ENCODE measurements around the gene NBAS. TPM values are rescaled to one million over a fixed set of nuclear protein-coding genes. Genes with fewer than 3 reads are reported as not detected.

NBAS gene
- polyA plus RNA-seq, 1 donor (not counting 4 experiments of a cell fraction or from before 2014, with no cell fraction given): 27.9 TPM

DNA sequence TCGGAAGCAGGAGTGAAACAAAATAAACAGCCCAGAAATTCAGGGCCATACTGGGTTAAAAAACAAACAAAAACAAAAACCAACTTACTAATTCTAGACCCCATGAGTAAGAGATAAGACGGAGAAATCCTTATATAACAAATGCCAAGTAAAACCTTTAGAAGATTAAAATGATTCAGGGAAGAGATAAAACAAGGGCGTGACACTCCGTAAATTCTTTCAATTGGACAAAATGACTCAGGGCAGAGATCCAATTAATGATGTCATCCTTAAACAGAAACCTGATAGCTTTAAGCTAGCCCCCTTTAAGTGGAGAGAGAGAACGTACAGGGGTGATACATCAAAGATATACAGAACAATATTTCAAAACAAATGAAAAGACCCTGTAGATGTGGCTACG, 317.4 kb downstream of the NBAS start:
- Histone ChIP-seq H3K27ac (ENCODE audit: control insufficient read depth, insufficient read depth, low read length) (no peak overlapping the region), H3K4me2 (ENCODE audit: control insufficient read depth, extremely low read depth, insufficient read depth, low read depth, low read length) (no peak overlapping the region), H3K27me3 (ENCODE audit: control insufficient read depth, extremely low read depth, insufficient read depth, low read length) (no peaks in the 10 kb centered on the region), H3K4me3 (ENCODE audit: control insufficient read depth in 2 of 3, extremely low read depth in 1 of 3, insufficient read depth in 2 of 3, low read depth in 1 of 3, low read length in 3 of 3) (no peak overlapping the region), H2AFZ (ENCODE audit: control insufficient read depth, low read length) (no peak overlapping the region), H3K9me3 (ENCODE audit: control insufficient read depth, low read depth, low read length) (no peaks in the 10 kb centered on the region), H4K20me1 (ENCODE audit: control insufficient read depth, extremely low read depth, insufficient read depth, low read length) (no peaks in the 10 kb centered on the region), H3K79me2 (ENCODE audit: control insufficient read depth, insufficient read depth, low read length) (no peaks in the 10 kb centered on the region), H3K4me1 (ENCODE audit: control insufficient read depth, extremely low read depth, insufficient read depth, low read length) (peaks cover 21% of the 10 kb centered on the region), H3K9me1 (ENCODE audit: control insufficient read depth, extremely low read depth, insufficient read depth, low read length) (no peaks in the 10 kb centered on the region), H3K36me3 (ENCODE audit: control insufficient read depth in 2 of 2, extremely low read depth in 1 of 2, insufficient read depth in 2 of 2, low read length in 2 of 2) (no peaks in the 10 kb centered on the region), H3K9ac (ENCODE audit: control insufficient read depth, extremely low read depth, insufficient read depth, low read length) (no peak overlapping the region)
- dilution Hi-C loops (cut with MboI; ENCODE audit: extremely low pct_ligation_motif_present, low sequenced_read_pairs): no loop called here
- DNase-seq (ENCODE audit: low read depth, low spot score) (no peak), FAIRE-seq (no peak)
- TF ChIP-seq EZH2 (IDR thresholded peaks at IDR 0.05; ENCODE audit: low read length): no peak
- TF ChIP-seq, protein P1, sequence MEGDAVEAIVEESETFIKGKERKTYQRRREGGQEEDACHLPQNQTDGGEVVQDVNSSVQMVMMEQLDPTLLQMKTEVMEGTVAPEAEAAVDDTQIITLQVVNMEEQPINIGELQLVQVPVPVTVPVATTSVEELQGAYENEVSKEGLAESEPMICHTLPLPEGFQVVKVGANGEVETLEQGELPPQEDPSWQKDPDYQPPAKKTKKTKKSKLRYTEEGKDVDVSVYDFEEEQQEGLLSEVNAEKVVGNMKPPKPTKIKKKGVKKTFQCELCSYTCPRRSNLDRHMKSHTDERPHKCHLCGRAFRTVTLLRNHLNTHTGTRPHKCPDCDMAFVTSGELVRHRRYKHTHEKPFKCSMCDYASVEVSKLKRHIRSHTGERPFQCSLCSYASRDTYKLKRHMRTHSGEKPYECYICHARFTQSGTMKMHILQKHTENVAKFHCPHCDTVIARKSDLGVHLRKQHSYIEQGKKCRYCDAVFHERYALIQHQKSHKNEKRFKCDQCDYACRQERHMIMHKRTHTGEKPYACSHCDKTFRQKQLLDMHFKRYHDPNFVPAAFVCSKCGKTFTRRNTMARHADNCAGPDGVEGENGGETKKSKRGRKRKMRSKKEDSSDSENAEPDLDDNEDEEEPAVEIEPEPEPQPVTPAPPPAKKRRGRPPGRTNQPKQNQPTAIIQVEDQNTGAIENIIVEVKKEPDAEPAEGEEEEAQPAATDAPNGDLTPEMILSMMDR (optimal IDR thresholded peaks at IDR 0.05 in 1 of 3, IDR thresholded peaks at IDR 0.05 in 1 of 3, conservative IDR thresholded peaks at IDR 0.05 in 1 of 3; ENCODE audit: extremely low read depth in 1 of 3, insufficient read depth in 2 of 3, low read length in 3 of 3): no peak

DNA sequence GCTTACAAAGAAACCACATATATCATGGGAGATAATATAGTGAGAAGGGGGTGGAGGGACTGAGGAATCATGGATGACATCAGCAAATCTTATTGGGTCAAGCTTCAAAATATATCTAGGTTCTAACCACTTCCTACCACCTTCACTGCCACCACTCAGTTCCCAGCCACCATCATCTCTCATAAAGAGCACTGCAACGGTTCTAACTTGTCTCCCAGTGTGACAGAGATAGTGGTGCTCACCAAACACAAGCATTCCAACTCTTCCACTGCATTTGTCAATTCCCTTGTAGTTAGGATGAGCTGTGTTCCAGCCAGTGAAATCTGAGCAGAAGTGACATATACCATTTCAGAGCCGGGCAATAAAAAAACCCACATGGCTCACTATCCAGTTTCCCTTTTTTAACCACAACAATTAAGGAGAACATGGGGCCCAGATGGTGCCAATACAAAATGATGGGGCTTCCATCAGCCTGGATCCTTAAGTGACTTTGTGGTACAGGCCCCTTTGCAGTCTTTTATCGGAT, 318.1 kb downstream of the NBAS start:
- Histone ChIP-seq H3K36me3 (ENCODE audit: control insufficient read depth in 2 of 2, extremely low read depth in 1 of 2, insufficient read depth in 2 of 2, low read length in 2 of 2) (no peaks in the 10 kb centered on the region), H3K79me2 (ENCODE audit: control insufficient read depth, insufficient read depth, low read length) (no peaks in the 10 kb centered on the region), H3K27ac (ENCODE audit: control insufficient read depth, insufficient read depth, low read length) (no peak overlapping the region), H3K9me1 (ENCODE audit: control insufficient read depth, extremely low read depth, insufficient read depth, low read length) (no peaks in the 10 kb centered on the region), H3K4me2 (ENCODE audit: control insufficient read depth, extremely low read depth, insufficient read depth, low read depth, low read length) (no peak overlapping the region), H3K9me3 (ENCODE audit: control insufficient read depth, low read depth, low read length) (no peaks in the 10 kb centered on the region), H3K4me3 (ENCODE audit: control insufficient read depth in 2 of 3, extremely low read depth in 1 of 3, insufficient read depth in 2 of 3, low read depth in 1 of 3, low read length in 3 of 3) (no peak overlapping the region), H3K4me1 (ENCODE audit: control insufficient read depth, extremely low read depth, insufficient read depth, low read length) (peaks cover 21% of the 10 kb centered on the region), H2AFZ (ENCODE audit: control insufficient read depth, low read length) (no peak overlapping the region), H4K20me1 (ENCODE audit: control insufficient read depth, extremely low read depth, insufficient read depth, low read length) (no peaks in the 10 kb centered on the region), H3K9ac (ENCODE audit: control insufficient read depth, extremely low read depth, insufficient read depth, low read length) (no peak overlapping the region), H3K27me3 (ENCODE audit: control insufficient read depth, extremely low read depth, insufficient read depth, low read length) (no peaks in the 10 kb centered on the region)
- TF ChIP-seq EZH2 (IDR thresholded peaks at IDR 0.05; ENCODE audit: low read length): no peak
- TF ChIP-seq, protein P1 (optimal IDR thresholded peaks at IDR 0.05 in 1 of 3, IDR thresholded peaks at IDR 0.05 in 1 of 3, conservative IDR thresholded peaks at IDR 0.05 in 1 of 3; ENCODE audit: extremely low read depth in 1 of 3, insufficient read depth in 2 of 3, low read length in 3 of 3): no peak
- dilution Hi-C loops (cut with MboI; ENCODE audit: extremely low pct_ligation_motif_present, low sequenced_read_pairs): no loop called here
- FAIRE-seq (no peak), DNase-seq (ENCODE audit: low read depth, low spot score) (no peak)

Measured in keratinocyte (primary cell).